NCI-H1694 treated with DMSO at 0.1 percent for 48 hours (cell line): ENCODE data around the gene TMEM269.

ENCODE experiments used
- DNase-seq: peaks from one replicate; lab custom pipeline; 2025; lab: John Stamatoyannopoulos, UW

Gene TMEM269, protein sequence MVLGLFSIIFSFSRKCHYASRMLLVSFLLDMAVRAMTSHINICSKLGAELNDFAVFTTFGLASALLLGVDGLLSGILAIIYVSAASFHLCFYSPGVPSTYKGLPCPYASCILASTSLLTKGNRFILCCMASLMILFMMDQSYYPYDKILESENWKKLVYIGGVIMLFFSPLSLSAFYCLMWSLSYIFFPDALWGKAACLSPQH

DNA sequence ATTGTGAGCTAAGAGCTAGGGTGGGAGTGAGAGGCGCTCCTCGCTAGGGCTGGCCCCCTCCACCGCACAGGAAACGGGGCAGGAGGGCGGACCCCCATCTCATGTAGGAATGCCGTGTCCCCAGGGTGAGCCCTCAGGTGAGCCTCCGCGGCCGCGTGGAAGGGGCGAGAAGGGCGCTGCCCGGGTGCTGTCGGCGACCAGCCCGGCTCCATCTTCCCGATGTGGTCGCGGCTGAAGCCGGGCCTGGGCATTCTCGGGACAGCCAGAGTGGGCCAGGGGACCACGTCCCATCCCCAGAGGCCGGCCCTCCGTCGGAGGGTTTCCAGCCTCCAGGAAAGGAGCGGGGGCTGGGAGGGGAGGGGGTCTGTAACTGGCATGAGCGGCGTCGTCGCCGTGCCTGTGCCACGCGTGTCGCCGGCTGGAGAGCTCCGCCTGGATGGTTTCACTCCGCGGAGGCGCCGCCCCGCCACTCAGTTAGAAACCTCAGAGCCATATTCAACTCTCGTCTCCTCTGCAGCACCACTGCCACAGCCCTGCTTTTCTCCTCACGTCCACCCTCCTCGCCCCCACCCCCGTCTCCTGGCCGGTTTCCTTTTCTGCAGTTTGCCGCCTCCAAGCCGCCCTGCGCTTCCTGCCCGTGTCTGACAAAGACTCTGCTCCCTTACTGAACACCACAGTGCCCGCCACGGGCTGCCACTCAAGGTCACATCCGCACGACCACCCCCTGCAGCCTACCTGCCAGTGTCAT is at the start of gene TMEM269:
TMEM269 (plus strand) TSS at position 46 of the 748 bp plus-strand sequence. CDS start 4,903 bp downstream, outside the sequence.
- DNase-seq: no peak

DNA sequence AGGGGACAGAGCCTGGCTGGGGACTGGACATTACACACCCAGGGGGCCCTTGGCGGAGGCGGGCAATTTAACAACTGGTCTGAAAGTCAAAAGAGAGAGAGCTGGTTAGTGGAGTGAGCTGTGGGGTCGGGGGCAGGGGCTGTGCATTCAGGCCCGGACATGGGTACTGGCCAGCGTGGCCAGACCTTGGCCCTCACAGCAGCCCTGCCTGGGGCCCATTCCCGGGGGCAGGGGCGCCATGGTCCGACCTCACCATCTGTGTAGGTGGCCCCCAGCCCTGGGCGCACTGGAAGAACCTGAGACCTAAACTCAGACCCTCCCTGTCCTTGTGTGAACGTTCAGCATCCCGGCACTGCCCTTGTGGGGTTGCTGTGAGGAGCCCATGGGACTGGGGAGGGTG is 49.7 kb upstream of the TMEM269 start:
- no peak for DNase-seq

DNA sequence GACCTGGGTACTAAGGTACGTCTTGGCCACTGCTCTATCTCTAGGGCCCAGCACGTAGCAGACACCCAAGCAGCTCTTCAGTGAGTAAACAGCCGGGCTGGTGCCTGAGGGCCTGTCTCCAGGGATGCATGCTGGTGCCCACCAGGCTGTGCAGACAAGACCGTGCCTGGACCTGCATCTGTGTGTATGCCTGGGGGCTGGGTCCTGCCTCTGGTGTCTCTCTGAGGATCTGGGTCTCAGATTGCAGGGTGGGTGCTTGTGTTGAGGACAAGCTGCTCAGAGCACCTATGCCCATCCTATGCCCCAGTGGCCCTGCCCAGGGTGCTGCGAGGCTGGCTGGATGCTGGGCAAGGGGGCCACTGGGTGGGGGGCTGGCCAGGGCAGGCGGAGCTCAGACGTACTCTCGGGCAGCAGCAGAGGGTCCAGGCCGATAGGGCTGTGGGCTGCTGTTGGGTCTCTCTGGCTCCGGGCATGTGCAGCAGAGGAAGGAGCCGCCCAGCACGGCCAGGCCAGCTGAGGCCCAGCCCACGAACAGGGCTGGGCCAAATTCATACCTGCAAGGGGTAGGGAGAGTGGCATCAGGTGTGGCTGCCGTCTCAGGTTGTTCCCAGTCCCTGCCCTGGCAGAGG is 49.2 kb upstream of the TMEM269 start:
- peak; percentile 47 for DNase-seq

DNA sequence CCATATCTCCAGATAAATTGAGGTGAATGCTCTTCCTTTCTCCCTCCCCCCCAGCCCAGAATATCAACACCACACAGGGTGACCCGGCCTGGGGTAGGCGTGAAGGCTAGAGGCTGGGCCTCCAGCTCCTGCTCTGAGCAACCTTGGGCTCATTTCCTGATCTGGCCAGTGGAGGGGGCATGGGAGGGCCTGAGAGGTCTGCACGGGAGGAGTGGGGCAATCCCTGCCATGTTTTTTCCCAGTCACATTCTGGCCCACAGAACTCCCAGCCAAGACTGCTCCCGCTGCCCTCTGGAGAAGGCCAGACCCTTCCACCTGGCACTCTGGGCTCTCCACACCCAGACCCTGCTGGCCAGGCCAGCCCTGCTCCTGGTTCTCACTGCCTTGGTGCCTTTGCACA is 48.6 kb upstream of the TMEM269 start:
- DNase-seq: no peak

DNA sequence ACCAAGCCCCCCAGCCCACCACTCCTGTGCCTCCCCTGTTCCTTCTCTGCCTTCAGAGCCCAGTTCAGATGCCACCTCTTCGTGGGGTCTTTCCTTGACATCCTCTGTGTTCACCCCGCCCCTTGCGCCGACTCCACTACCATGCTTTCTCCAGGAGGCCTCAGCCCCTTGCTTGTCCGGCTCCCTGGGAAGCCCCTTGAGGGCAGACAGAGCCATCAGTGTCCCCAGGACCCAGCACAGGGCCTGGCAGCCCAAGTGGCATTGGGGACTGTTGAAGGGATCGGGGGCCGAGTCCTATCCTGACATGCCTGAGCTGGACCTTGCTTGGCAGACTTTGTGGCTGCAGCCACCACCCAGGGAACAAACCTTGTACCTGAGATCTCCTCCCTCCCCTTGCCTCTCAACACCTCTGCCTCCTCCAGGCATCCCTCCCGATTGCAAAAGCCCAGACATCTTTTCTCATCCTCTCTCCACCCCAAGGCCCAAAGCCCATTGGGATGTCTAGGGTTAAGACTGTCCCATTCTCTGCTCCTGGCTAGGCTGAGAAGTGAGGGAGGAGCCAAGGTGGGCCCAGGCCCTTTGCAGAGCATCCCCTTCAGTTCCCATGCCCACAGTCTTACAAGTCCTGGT is 48.1 kb upstream of the TMEM269 start:
- no peak for DNase-seq

DNA sequence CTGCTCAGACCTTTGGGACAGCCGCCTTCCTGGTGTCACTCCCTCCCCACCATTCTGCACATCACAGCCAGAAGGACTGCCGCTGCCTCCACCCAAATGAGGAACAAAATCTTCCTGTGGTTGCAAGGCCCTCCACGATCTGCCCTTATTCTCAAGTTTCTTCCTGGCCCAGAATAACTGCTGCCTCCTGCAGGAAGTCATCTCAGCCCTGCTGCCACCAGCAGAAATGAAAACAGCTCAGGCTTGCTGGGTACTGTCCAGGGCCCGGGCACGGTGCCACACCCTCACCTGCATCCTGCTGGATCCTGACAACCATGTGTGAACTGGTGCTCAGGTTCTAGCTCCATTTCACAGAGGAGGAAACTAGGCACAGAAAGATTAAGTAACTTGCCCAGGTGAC is 47.5 kb upstream of the TMEM269 start:
- DNase-seq: no peak

DNA sequence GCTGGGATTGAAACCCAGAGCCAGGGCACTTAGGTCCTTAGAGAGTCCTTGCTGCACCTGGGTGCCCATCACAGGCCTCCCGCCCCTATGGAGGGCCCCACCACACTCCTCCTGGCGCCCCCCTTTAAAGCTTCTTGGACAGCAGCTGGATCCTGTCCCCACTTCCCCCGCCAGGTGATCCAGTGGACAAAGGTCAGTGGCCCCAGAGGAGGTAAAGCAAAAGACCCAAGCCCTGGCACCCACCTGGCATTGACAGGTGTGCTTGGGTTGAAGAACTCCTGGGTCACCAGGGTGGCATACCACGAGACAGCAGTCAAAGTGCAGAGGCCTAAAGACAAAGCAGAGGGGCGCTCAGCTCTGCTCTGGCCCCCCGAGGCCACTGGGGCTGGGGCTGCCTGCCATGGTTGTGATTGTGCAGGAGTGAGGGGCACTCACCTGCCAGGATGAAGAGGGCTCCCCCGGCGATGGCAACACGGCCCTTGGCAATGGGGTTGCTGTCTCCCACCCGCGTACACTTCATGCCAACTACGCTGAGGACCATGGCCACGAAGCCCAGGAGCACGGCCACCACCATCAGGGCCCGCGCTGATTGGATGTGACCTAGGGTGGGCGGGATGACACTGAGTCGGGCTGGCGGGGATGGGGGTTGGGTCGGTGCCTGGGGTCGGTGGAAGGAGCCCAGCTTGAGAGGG is 46.7 kb upstream of the TMEM269 start:
- no peak for DNase-seq

DNA sequence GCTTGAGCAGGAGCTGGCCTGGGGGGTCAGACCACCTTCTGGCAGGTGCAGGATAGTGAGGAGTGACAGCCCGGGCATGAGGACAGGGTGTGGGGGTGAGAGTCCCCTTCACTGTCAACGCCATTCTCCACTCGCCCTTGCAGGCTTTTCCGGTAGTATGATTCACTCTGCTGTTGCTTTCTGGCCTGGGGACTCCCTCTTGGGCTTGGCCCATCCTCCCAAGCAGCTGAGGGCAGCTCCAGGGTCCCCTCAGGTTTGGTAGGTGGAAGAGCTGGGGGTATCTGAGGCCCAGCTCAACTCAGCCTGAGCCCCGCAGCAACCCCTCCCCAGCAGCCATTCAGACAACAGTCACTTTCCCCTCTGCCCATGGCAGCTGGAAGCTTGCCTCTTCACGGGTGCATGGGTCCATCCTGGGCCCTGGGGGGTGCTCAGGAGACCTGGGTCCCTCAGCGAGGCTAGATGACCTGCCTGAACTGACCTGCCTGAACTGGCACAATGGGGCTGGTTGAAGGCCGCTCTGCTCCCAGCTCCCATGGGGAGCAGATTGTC is 46.0 kb upstream of the TMEM269 start:
- DNase-seq: no peak

DNA sequence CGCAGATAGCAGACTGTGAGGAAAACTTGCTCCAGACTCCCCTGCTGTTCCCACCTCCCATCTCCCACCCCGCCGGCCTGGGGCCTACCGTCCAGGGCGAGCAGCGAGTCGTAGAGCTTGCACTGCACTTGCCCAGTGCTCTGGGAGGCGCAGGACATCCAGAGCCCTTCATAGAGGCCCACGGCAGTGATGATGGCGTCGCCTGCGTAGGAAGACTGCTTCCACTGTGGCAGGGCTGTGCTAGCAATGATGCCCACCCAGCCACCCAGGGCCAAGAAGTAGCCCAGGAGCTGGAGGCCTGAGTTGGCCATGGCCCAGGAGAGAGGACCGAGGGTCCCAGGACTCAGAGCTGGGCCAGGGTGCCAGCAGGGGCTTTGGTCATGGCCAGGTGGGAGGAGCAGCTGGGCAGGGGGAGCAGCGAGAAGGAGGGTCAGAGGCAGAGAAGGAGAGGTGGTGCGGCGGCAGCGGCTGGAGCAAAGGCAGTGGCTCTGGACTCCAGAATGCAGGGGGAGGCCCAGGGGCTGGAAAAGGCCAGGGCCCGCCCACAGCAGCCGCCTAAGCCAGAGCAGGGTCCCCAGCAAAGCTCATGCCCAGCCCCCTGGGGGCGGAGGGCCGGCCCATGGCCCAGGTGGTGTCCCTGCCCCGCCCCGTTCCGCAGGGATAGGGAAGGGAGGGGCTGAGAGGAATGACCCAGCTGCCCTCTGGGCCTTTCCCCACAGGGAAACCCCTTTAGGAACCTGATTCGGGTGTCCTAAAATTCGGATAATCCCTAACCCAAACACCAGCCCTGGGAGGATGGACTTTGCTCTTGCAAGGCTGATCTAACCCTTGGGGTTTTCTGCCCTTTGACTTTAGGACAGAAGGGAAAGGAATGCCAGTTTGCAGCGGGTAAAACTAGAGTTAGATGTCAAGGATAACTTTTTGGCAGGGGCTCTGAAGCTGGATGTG is 44.8 kb upstream of the TMEM269 start, which contains the start of gene CLDN19:
CLDN19 (minus strand) TSS at position 484 of the 948 bp plus-strand sequence; CDS start at position 311, 173 bp downstream.
- DNase-seq: no peak

DNA sequence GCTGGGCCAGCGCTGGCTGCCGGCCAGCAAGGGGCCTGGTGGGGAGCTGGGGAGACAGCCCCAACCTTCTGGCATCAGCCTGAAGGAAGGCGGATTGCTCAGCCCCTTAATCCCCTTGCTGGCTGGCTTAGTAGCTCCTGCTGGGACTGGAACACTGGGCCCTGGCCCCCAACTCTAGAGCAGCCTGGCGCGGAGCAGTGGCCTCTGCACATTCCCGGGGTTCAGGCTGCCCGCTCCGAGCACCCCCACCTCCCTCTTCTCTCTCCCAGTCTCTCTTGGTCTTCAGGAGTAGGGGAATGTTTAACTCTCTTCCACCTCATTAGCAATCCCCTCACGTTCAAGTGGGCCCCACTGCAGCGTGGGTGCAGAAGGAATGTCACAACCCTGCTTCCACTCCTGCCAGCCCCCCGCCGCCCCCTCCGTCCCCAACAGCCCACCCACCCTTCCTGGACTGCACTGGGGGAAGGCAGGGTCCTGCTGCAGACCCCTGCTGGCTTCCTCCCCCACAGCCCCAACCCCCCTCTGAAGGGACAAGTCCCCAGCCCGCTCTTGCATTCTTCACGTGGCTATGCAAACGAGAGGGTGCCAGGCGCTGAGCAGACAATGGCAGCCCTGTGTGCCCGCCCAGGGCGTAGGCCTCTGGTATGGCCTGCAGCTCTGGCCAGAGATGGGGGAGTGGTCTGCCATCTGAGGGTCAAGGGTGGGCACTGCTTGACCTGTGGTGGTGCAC is 43.8 kb upstream of the TMEM269 start:
- no peak for DNase-seq

DNA sequence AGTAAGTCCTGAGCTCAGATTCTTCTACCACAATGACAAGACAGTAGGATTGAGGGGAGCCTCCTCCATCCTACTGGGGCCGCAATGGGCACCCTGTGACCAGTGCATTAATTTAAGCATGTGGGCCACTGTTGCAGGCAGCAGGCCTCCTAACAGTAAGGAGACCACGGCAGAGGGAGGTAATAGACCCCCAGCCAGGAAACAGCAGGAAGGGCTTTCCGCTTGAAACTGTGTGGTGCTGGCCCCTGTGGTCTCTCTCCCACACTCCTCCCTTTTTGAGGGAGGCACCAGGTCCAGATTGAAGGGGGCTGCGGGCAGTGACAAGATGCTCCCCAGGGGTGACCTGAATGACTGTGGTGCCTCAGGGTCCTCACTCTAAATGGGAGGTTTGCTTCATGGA is 43.1 kb upstream of the TMEM269 start:
- no peak for DNase-seq

DNA sequence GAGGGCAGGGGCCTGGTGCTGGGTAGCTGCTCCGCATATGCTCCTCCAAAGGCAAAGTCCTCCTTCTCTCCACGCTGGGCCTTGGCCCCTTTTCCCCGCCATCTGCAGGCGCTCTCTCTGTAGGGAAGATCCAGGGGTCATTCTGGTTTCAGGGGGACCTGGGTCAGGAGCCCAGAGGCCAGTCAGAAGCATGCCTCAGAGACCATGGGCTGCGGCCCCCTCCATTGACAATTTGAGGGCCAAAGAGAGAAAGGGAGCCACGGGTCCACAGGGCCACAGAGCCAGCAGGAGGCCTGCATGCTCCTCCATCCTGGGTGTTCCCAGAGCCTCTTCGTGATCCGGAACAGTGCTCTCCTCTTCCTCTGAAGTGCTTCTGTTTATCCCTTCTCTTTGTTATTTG is 42.6 kb upstream of the TMEM269 start:
- no peak for DNase-seq

DNA sequence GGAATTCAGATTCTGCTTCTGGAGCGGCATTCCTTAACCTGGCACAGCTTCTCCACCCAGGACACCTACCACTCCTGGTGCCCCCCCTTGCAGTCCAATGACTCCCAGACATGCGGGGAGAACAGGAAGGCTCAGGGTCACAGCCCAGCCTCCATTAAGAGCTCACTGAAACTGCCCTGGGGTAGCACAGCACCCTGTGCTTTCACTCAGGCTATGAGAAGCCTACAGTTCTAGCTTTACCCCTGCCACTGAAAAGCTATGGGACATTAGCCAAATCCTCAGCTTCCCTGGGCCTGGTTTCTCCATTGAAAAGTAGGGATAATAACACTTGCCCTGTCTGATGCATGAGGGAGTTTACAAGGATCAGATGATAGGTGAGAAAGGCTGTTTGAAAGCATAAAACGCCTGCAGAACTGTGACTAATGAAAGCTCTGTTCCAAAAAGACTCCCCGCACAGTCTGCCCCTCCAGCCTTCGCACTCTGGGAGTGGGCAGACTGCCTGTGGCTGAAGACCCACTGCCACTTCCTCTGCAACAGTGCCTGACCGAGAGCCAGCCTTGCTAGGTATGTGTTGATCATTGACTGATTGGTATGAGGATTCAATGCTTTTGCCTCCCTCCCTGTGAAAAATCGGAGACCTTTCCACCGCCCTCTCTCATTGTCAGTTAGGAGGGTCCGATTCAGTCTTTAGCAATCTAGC is 42.0 kb upstream of the TMEM269 start:
- DNase-seq: no peak

DNA sequence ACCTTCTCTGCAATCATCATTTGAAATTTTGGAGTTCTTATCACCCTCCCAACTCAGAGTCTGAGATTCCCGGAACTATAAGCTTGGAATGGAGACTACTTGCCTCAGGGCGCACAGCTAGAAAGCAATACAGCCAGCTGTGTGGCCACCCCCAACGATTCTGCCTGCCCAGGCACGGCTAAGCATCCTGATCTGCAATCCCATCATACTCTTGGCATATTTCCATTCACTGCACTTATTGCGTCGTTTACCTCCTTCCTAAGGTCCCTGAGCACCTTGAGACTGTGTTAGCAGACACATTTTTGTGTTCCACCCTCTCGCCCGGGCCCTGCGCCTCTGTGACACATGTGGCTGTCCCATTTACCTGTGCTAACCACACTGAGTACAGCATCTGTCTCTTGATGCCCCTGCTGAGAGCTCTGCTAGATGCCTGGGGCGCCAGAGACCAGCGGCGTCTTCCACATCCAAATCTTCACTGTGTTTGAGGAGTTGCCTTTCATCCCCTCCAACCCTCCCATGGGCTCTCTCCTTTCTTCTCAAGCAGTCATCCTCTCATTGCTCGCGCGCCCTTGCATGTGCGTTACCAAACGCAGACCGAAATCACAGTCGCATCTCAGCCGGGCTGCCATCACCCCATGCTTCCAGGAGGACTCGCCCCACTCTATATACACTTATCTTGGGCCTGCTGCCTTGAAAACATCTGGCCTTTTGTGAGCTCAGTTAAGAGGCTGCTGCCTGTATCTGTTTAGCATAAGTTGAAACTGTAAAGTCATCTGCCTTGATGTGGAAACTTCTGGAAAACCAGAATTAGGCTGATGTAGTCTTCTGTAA is 41.3 kb upstream of the TMEM269 start:
- DNase-seq: no peak

DNA sequence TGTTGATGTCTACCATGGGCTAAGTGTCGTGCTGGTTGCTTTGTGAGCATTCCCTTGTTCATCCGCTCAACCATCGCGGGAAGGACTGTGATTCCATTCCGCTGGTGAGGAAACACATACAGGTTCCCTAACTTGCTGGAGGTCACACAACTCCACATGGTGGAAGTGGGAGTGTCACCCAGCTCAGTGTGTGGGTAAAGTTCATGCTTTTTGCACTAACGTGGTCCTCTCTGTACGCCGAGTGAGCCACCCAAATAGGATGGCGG is 40.7 kb upstream of the TMEM269 start:
- no peak for DNase-seq

DNA sequence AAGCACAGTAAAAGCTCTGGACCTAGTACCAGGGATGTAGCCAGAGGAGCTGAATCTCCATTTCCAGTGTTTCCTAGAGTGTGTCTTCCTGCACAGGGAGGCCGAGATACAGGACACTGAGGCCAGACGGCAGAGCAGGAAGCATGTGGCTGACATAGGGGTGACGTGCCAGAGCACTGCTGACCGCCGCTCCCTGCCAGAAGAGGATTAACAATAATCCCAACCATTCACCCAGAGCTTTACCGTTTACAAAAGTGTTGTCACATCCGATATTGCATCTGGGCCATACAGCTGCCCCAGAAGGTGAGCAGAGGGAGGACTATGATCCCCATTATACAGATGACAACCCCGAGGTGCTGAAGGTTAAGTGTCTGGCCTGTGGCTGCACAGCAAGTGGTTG is 38.9 kb upstream of the TMEM269 start:
- no peak for DNase-seq

DNA sequence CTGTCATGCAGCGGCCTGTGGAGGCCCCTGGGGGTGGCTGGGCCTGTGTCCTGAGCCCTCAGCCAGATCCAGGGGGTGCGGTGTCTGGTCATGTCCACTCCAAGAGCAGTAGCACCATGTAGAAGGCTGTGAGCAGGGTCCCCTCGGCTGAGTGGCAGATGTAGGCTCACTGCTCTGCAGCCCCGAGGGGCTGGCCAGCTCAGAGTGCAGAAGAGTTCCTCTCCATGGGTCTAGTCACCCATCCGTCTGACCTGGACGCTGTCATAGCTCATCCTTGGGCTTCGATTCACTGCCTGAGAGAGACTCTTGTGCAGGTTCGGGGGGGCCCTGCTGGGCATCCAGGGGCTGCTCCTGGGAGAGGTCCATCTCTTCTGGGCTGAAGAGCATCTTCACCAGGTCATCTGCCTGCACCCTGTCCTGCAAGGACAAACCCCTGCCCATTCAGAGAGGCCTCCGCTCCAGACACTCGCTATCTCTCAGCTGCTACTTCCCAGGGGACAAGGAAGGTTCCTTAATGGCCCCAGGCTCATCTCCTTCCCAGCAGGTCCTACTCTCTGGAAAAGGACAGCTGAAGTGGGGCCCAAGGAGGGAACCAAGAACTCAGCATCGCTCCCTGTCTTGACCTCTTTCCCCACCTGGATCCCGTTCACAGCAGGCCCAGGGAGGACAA is 38.2 kb upstream of the TMEM269 start:
- no peak for DNase-seq

DNA sequence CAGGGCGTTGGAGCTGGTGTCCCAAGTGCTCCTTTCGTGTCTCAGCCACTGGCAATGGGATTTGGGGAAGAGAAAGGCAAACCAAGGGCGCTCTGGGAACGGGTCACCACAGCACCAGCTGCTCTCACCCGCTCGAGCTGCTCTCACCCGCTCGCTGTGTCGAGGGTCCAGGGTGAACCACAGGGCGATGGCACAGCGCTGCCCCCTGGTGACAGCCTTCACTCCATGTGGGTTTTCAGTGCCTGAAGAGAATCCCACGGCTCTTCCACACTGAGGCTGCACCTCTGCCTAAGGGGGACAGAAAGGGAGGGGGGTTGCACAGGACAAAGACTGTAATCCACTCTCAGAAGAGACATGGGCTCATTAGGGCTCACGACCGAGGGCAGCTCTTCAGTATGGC is 37.7 kb upstream of the TMEM269 start:
- DNase-seq: peak; percentile 57
